ENCODE data around the gene COG8.

DNA sequence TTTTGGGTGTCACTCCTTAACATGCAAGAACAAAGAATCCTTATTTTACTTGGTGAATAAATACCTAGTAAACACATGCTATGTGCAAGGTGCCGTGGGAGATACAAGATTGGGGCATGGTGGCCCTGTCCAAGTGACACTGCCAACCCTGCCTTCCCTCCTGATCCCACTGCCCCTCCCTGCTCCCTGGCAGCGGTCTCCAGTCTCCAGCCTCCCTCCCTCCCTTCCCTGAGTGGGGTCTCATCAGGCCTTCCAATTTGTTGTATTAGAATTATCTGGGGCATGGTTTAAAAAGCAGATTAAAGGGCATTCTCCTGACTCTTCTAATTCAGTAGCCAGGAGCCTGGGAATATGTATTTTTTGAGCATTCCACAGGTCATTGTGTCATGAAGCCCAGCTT is 24.7 kb upstream of the COG8 start:
- TF ChIP-seq EZH2phosphoT487 (conservative IDR thresholded peaks at IDR 0.05; ENCODE audit: low read length) = no peak
- TF ChIP-seq, protein P1, sequence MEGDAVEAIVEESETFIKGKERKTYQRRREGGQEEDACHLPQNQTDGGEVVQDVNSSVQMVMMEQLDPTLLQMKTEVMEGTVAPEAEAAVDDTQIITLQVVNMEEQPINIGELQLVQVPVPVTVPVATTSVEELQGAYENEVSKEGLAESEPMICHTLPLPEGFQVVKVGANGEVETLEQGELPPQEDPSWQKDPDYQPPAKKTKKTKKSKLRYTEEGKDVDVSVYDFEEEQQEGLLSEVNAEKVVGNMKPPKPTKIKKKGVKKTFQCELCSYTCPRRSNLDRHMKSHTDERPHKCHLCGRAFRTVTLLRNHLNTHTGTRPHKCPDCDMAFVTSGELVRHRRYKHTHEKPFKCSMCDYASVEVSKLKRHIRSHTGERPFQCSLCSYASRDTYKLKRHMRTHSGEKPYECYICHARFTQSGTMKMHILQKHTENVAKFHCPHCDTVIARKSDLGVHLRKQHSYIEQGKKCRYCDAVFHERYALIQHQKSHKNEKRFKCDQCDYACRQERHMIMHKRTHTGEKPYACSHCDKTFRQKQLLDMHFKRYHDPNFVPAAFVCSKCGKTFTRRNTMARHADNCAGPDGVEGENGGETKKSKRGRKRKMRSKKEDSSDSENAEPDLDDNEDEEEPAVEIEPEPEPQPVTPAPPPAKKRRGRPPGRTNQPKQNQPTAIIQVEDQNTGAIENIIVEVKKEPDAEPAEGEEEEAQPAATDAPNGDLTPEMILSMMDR (IDR thresholded peaks at IDR 0.05; ENCODE audit: insufficient read depth, low read length, poor library complexity, severe bottlenecking) = no peak

All from SU-DHL-6 (cell line).